Psoas muscle (tissue), 8 donors: ENCODE data around the gene TCF7L2. TPM values are rescaled to one million over a fixed set of nuclear protein-coding genes. Genes with fewer than 3 reads are reported as not detected.

Source experiments
- ATAC-seq, 4 donors: fragments of 200-7000 bp; cut with Tn5 transposase; one replicate each; pipeline ENCODE4 v1.9.1; 2020; ENCODE audit warnings: moderate library complexity in 3 of 4, mild to moderate bottlenecking in 2 of 4
- DNase-seq, 2 donors: peaks; one replicate each; pipeline ENCODE4 v3.0.0-alpha.2; 2020
- H3K27ac ChIP-seq: fragments of 200-600 bp; one replicate; pipeline ENCODE4 v1.8.0; 2022
- H3K27me3 ChIP-seq, 3 donors: fragments of 200-600 bp in 1 of 3; one replicate each; pipeline versions ENCODE4 v1.6.1 to v1.8.0; 2013 to 2022; ENCODE audit warnings: low read length in 2 of 3, mild to moderate bottlenecking in 2 of 3, moderate library complexity in 1 of 3; ENCODE audit not compliant: insufficient read depth in 3 of 3
- H3K36me3 ChIP-seq, 2 donors: fragments of 200-600 bp in 1 of 2; one replicate each; pipeline versions ENCODE4 v1.6.1 to v1.8.0; 2013 to 2022; ENCODE audit warnings: low read depth in 1 of 2, mild to moderate bottlenecking in 1 of 2, moderate library complexity in 1 of 2; ENCODE audit not compliant: insufficient read depth in 1 of 2
- H3K4me1 ChIP-seq: fragments of 200-600 bp; one replicate; pipeline ENCODE4 v1.8.0; 2022
- H3K4me3 ChIP-seq: fragments of 200-600 bp; one replicate; pipeline ENCODE4 v1.8.0; 2022; ENCODE audit warnings: mild to moderate bottlenecking
- H3K9me3 ChIP-seq: fragments of 200-600 bp; one replicate; pipeline ENCODE4 v1.8.0; 2022
- WGBS, 3 donors: extraction: QIAGEN DNeasy Blood & Tissue Kit; methylation state at CpG; one replicate each; pipeline versions ENCODE4 v1.1.6 to v1.1.7; 2013; 5-methylcytosine and 5-hydroxymethylcytosine counted together
- intact Hi-C, 2 donors: fragments of 100-400 bp; cut with DNase I; formaldehyde crosslinking; loops; one replicate each; pipeline versions ENCODE4 v1.11.0 to v1.14.2; 2022
- polyA plus RNA-seq, 3 donors: library from polyadenylated mRNA; stranded (reverse); fragments of 200-250 nt; gene quantifications; one replicate each; pipeline ENCODE4 v1.2.3, GENCODE V29; 2013
- total RNA-seq, 4 donors: library from RNA; stranded (reverse); fragmentation: NEBNext Ultra II Directional in 2 of 4; extraction: Animal tissue kit (Norgen Biotek cat#: 25700) in 2 of 4; gene quantifications; one replicate each; pipeline versions ENCODE4 v1.2.1 to v1.2.4, GENCODE V29; 2021 to 2023
- TF ChIP-seq, protein P1 (sequence below): fragments of 200-600 bp; IDR thresholded peaks from one replicate; pipeline ENCODE4 v1.8.0; 2022; ENCODE audit warnings: antibody characterized with exemption
- donor health status: healthy with polysubstance abuse.
- donor health status: DM: no; HTN: no; CAD: no; lungs with moderate emphysema.
- donor health status: Bipolar disorder and iron deficiency.
- donor health status: healthy.
- donor health status: DM: yes; HTN: yes; CAD: no.
- donor health status: DM: no; HTN: no; CAD: no.
- donor health status: DM: no; HTN: no; CAD: no.
- donor health status: DM: yes; HTN: yes; CAD: no.

Gene TCF7L2
- total and polyA plus RNA-seq, 7 donors: 1.8 to 8.5 (median 4.3) TPM

DNA sequence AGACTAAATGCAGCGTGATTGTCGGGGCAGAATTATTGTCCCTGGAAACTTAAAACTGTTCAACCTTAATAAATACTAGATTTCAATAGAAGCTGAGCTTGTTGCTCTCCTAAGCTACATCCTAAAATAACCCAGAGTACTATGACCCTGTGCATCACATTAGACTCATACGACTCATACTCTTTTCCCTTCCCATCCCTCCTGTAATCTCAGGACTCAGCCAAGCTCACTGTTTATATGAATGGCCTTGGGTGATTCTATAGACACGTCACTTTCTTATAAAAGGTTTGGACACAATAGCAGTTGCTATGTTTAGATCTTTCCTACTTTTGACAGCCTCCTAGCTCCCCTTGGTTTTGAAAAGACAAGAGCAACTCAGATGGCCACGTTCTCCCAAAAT lies 17.2 kb downstream of the TCF7L2 start:
- DNase-seq (no peak), ATAC-seq (peak; percentile 66 to 93 (median 78))
- H3K36me3 ChIP-seq: peaks cover 0 to 6% of the 10 kb centered on the region in 2 donors
- peak overlapping the region; percentile 64 for H3K27ac ChIP-seq
- no peaks in the 10 kb centered on the region for H3K9me3 ChIP-seq
- H3K4me3 ChIP-seq: no peak overlapping the region
- H3K27me3 ChIP-seq: no peaks in the 10 kb centered on the region
- intact Hi-C loops: no loop called here
- peaks cover 32% of the 10 kb centered on the region for H3K4me1 ChIP-seq
- WGBS, 3 donors: 50 to 74% (median 62%) methylated on average over 5 of the region's 5 CpGs
- TF ChIP-seq, protein P1, sequence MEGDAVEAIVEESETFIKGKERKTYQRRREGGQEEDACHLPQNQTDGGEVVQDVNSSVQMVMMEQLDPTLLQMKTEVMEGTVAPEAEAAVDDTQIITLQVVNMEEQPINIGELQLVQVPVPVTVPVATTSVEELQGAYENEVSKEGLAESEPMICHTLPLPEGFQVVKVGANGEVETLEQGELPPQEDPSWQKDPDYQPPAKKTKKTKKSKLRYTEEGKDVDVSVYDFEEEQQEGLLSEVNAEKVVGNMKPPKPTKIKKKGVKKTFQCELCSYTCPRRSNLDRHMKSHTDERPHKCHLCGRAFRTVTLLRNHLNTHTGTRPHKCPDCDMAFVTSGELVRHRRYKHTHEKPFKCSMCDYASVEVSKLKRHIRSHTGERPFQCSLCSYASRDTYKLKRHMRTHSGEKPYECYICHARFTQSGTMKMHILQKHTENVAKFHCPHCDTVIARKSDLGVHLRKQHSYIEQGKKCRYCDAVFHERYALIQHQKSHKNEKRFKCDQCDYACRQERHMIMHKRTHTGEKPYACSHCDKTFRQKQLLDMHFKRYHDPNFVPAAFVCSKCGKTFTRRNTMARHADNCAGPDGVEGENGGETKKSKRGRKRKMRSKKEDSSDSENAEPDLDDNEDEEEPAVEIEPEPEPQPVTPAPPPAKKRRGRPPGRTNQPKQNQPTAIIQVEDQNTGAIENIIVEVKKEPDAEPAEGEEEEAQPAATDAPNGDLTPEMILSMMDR: no peak

DNA sequence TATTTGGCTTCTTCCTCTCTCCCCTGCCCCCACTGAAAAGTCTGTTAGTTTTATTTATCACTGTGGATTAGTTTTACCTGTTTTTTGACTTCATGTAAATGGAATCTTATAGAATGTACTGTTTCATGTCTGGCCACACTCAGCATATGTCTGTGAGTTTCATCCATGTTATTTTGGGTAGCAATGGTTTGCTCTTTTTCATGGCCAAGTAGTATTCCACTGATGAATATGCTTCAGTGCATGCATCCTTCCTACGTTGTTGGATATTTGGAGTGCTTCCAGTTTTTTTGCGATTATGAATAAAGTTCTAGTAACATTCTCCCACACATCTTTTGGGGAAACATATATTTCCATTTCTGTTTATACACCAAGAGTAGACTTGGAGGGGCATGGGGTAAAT lies 19.1 kb downstream of the TCF7L2 start:
- Histone ChIP-seq H3K27ac (no peak overlapping the region), H3K4me1 (peaks cover 25% of the 10 kb centered on the region), H3K4me3 (no peak overlapping the region), H3K27me3 (no peaks in the 10 kb centered on the region), H3K9me3 (no peaks in the 10 kb centered on the region), H3K36me3 (peaks cover 0 to 6% of the 10 kb centered on the region in 2 donors)
- ATAC-seq (no peak), DNase-seq (no peak)
- WGBS, 3 donors: 87 to 91% (median 88%) methylated on average over 2 of the region's 2 CpGs
- intact Hi-C loops: no loop called here
- TF ChIP-seq, protein P1: no peak

DNA sequence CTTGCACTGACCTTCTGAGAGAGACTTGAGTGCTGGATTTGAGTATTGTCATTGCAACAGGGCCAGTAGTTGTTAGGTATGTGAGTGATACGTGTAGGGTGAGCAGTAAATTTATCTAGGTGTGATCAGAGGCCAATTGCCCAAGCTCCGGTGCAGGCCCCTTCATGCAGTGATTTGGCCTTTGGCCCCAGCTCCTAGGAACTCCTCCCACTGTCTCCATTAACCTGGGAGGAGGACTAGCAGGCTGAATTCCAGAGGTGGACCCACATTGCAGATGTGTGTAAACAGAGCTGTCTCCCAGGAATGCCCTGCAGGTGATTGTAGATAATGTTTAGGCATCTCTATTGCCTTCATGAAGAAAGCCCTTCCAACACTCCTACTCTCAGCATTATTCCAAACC lies 19.5 kb downstream of the TCF7L2 start:
- Histone ChIP-seq H3K4me1 (peaks cover 22% of the 10 kb centered on the region), H3K27me3 (no peaks in the 10 kb centered on the region), H3K27ac (no peak overlapping the region), H3K36me3 (peaks cover 0 to 6% of the 10 kb centered on the region in 2 donors), H3K4me3 (no peak overlapping the region), H3K9me3 (no peaks in the 10 kb centered on the region)
- ATAC-seq (no peak), DNase-seq (no peak)
- intact Hi-C loops: no loop called here
- TF ChIP-seq, protein P1: no peak
- WGBS, 3 donors: 88 to 96% (median 91%) methylated on average over 2 of the region's 2 CpGs

DNA sequence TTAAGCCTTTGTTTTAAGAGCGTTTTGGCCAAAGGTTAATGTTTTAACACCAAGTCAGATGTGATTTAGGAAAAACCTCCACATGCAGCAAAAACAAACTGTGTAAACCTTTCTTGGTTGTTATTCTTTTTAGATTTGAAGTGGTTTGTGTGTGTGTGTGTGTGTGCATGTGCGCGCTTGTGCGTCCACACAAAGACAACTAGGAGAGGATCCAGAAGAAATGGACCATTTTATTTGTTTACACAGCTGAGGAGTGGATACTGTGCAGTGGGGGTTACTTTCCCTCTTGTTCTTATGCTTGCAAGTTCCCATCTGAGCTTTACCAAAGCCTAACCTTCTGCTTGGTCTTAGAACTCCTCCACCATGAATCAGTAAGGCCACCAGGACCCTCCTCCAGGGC lies 20.0 kb downstream of the TCF7L2 start:
- ATAC-seq: no peak
- no peak overlapping the region for H3K27ac ChIP-seq
- H3K4me3 ChIP-seq: no peak overlapping the region
- peaks cover 0 to 6% of the 10 kb centered on the region in 2 donors for H3K36me3 ChIP-seq
- no peaks in the 10 kb centered on the region for H3K9me3 ChIP-seq
- H3K27me3 ChIP-seq: no peaks in the 10 kb centered on the region
- TF ChIP-seq, protein P1: no peak
- 83 to 89% (median 86%) methylated on average over 4 of the region's 4 CpGs for WGBS, 3 donors
- peaks cover 19% of the 10 kb centered on the region for H3K4me1 ChIP-seq
- DNase-seq: no peak
- intact Hi-C loops: no loop called here

DNA sequence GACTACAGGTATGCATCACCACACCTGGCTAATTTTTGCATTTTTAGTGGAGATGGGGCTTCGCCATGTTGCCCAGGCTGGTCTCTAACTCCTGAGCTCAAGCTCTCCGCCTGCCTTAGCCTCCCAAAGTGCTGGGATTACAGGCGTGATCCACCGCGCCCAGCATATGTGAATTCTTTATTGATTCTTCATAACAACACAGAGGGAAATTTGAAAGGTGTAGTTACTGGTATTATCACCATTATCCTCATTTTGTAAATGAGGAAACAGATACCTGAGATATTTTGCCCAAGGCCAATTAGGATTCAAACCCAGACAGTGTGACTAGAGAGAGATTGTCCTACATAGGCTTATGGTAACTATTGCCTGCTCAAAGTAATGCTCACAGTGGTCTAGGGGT lies 22.6 kb downstream of the TCF7L2 start:
- no peak overlapping the region for H3K27ac ChIP-seq
- WGBS, 3 donors: 97 to 98% (median 97%) methylated on average over 5 of the region's 5 CpGs
- intact Hi-C loops: no loop called here

More for the DNA sequence above, 22.6 kb downstream of the TCF7L2 start:
- H3K4me3 ChIP-seq: no peak overlapping the region
- TF ChIP-seq, protein P1: no peak
- ATAC-seq (no peak), DNase-seq (no peak)
- peaks cover 6% of the 10 kb centered on the region for H3K4me1 ChIP-seq
- H3K9me3 ChIP-seq: no peaks in the 10 kb centered on the region
- peaks cover 0 to 6% of the 10 kb centered on the region in 2 donors for H3K36me3 ChIP-seq
- no peaks in the 10 kb centered on the region for H3K27me3 ChIP-seq
